ENCODE data around the gene CD1B.
"Not testable (repeated sequence)": the region's sequence is repeated elsewhere in the genome, so short reads cannot be mapped to it uniquely, and the experiment has no call there.

Gene CD1B

DNA sequence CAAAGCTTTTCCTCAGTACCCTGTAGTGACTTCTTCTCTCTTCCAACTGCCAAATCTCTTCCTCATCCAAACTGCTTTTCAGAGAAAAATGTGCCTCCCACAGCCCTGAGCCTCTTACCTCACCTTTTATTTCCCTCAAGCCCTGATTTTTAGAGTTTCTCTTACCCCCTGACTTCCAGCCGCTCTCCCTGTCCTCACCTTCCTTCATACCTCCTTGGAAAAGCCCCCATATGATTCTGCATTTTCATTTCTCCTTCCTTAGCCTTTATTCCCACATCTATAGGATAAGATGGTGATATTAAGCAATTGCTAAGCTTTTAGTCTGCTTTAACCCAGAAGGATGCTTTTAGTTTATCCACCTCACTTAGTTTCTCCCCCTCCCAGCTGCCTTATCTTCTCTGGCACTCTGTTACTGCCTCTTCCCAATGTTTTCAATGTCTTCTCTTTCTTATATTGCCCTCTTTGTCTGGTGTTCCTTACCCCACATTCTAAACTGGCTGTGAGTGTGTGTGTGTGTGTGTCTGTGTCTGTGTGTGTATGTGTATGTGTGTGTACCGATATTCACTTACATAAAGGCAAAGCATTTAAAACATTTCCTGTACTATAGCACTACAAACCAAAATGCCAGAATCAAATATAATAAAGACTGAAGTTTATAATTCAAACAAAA lies at the start of gene CD1B:
Gene CD1B (minus strand): TSS at position 51 of the 670 bp plus-strand sequence. CDS start 108 bp downstream, outside the sequence.
- POLR2A ChIA-PET, result no interaction called here
- DNase-seq (ENCODE audit: extremely low spot score), result no peak
- CTCF ChIA-PET, result no interaction called here
- TF ChIP-seq FOXA1 (IDR thresholded peaks at IDR 0.05) (no peak), ZNF384 (IDR thresholded peaks at IDR 0.05) (no peak)

DNA sequence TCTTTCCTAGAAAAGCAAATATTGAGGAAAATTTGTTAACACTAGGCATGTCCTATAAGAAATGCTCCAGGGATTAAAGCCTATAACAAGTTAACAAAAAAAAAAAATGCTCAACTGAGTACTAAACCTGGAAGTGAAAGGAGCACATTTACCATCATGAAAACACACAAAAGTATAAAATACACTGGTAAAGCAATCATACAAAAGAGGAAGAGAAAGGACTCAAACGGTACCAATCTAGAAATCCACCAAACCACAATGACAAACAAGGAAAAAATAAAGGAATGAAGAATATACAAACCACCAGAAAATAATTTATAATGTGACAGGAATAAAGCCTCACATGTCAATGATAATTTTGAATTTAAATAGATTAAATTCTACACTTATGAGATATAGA lies 43.5 kb upstream of the CD1B start:
- CTCF ChIA-PET, result no interaction called here

DNA sequence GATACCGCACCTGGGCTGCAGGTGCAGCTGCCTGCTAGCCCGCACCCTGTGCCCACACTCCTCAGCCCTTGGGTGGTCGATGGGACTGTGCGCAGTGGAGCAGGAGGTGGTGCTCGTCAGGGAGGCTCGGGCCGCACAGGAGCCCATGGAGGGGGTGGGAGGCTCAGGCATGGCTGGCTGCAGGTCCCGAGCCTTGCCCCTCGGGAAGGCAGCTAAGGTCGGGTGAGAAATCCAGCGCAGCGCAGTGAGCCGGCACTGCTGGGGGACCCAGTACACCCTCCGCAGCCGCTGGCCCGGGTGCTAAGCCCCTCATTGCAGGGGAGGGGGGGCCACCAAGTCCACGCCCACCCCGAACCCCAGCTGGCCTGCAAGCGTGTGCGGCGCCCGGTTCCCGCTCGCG lies 42.8 kb upstream of the CD1B start:
- CTCF ChIA-PET; DNase-seq (ENCODE audit: extremely low spot score); POLR2A ChIA-PET: not testable (repeated sequence)

More for the DNA sequence above, 43.5 kb upstream of the CD1B start:
- TF ChIP-seq FOXM1 (IDR thresholded peaks at IDR 0.05; ENCODE audit: borderline replicate concordance), result no peak
- TF ChIP-seq, protein P1, sequence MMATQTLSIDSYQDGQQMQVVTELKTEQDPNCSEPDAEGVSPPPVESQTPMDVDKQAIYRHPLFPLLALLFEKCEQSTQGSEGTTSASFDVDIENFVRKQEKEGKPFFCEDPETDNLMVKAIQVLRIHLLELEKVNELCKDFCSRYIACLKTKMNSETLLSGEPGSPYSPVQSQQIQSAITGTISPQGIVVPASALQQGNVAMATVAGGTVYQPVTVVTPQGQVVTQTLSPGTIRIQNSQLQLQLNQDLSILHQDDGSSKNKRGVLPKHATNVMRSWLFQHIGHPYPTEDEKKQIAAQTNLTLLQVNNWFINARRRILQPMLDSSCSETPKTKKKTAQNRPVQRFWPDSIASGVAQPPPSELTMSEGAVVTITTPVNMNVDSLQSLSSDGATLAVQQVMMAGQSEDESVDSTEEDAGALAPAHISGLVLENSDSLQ (IDR thresholded peaks at IDR 0.05), result no peak
- no peak for TF ChIP-seq ZNF384 (IDR thresholded peaks at IDR 0.05)
- no peak for TF ChIP-seq NFRKB (IDR thresholded peaks at IDR 0.05)
- no peak for TF ChIP-seq L3MBTL2 (conservative IDR thresholded peaks at IDR 0.05)
- no peak for TF ChIP-seq LEF1 (IDR thresholded peaks at IDR 0.05; ENCODE audit: borderline replicate concordance)
- TF ChIP-seq CTBP1 (IDR thresholded peaks at IDR 0.05; ENCODE audit: borderline replicate concordance), result no peak
- TF ChIP-seq SUZ12 (IDR thresholded peaks at IDR 0.05), result no peak
- TF ChIP-seq FOXK2 (IDR thresholded peaks at IDR 0.05), result no peak
- TF ChIP-seq ELF4 (IDR thresholded peaks at IDR 0.05), result no peak
- TF ChIP-seq TARDBP (IDR thresholded peaks at IDR 0.05), result no peak
- POLR2A ChIA-PET, result no interaction called here
- DNase-seq (ENCODE audit: extremely low spot score), result no peak

DNA sequence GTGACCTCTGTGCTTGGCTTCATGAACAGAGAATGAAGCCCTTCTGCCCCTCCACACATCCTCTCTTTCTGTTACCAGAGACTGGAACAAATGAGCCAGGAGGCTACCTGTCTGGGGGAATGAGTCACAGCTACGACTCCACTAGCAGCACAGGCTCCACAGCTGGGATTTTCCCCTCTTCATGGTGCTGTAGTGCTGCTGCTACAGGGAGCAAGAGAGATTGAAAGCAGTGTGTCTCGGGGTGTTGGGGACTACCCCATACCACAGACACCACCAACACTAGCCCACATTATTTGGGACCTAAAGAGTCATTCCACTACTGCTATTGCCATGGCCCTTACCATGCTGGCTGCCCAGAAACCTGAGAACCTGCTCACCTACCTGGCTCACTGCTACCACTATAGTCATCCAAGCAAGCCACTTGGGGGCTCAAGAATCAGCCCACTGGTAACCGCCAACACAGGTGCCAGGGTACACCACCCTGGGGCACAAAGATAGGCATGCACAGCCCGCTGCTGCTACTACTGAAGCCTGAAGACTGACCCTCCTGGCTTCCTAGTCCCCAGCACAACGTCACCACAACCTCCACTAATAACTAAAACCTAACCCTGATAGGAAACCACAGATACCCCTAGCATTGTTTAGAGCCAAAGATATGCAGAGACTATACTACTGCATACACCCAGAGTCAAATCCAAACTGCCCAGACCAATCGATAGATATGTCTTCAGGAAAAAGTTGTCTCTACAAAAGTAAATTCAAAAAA lies 40.0 kb upstream of the CD1B start:
- POLR2A ChIA-PET, result no interaction called here
- CTCF ChIA-PET, result no interaction called here

DNA sequence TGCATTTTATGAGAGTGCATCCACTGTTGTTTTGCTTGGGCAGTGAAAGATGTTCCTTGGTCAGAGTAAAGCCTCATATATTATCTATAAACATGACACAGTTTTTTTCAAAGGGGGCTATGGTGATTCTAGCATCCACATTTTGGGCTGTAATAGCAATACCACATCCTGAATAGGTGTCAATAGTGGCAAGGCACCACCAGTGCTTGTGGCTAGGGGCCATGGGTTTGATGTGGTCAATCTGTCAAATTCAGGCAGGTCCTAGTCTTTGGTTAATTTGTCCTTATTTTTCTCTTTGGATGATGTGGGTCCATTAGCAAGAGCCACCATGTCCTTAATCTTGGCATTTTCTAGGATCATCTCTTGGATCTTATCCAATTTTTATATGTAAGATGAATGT lies 35.5 kb upstream of the CD1B start:
- ChIA-PET CTCF (no interaction called here), POLR2A (no interaction called here)
- TF ChIP-seq FOXA1 (IDR thresholded peaks at IDR 0.05) (no peak), FOXK2 (IDR thresholded peaks at IDR 0.05) (no peak)
- no peak for DNase-seq (ENCODE audit: extremely low spot score)

More for the DNA sequence above, 40.0 kb upstream of the CD1B start:
- TF ChIP-seq NFRKB (IDR thresholded peaks at IDR 0.05), result no peak
- TF ChIP-seq FOXM1 (IDR thresholded peaks at IDR 0.05; ENCODE audit: borderline replicate concordance), result no peak
- TF ChIP-seq FOXA1 (IDR thresholded peaks at IDR 0.05), result no peak
- no peak for TF ChIP-seq TARDBP (IDR thresholded peaks at IDR 0.05)
- no peak for TF ChIP-seq CTBP1 (IDR thresholded peaks at IDR 0.05; ENCODE audit: borderline replicate concordance)
- TF ChIP-seq, protein P1 (IDR thresholded peaks at IDR 0.05), result no peak
- no peak for TF ChIP-seq FOXK2 (IDR thresholded peaks at IDR 0.05)
- DNase-seq (ENCODE audit: extremely low spot score), result no peak

DNA sequence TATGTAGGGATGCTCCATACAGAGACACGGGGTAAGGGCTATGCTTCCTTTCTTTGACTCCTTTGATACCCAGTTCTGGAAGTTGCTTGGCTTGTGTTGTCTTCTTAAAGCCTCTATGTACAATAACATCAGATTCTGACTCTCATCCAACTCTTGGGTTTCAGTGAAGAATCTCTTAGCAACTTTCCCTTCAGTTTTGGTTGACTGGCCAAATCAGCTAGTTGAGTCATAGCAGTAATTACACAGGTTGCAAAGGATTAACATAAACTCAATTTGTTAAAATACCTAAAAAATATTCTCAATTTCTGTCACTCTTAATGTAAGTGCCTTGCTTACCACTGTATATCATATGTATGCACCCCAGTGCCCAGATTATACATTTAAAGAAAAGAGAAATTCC lies 31.6 kb upstream of the CD1B start:
- ChIA-PET POLR2A (no interaction called here), CTCF (no interaction called here)
- DNase-seq (ENCODE audit: extremely low spot score), result no peak
- TF ChIP-seq FOXK2 (IDR thresholded peaks at IDR 0.05) (no peak), LEF1 (IDR thresholded peaks at IDR 0.05; ENCODE audit: borderline replicate concordance) (no peak), ZNF384 (IDR thresholded peaks at IDR 0.05) (no peak), HDGF (IDR thresholded peaks at IDR 0.05; ENCODE audit: borderline replicate concordance) (no peak), L3MBTL2 (conservative IDR thresholded peaks at IDR 0.05) (no peak), FOXA1 (IDR thresholded peaks at IDR 0.05) (no peak), TARDBP (IDR thresholded peaks at IDR 0.05) (no peak), ARNT (IDR thresholded peaks at IDR 0.05) (no peak), CTBP1 (IDR thresholded peaks at IDR 0.05; ENCODE audit: borderline replicate concordance) (no peak), BHLHE40 (IDR thresholded peaks at IDR 0.05; ENCODE audit: borderline replicate concordance) (no peak)
- TF ChIP-seq, protein P1 (IDR thresholded peaks at IDR 0.05), result no peak

DNA sequence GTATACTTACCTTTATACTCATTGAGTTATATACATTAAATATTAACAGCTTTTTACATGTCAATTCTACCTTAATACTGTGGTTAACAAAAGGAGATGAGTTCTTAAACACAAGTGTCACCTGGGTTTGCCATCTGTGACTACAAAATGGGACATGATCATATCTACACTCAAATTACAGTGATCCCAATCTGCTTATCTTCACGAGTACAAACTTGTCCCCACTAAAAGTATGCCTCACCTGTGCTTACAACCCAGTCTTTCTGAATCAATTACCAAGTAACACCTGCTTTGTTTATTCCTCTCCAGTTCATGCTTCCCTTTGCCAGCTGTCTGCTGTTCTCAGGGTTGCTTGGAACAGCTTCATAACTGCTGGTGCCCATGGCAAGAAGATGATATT lies 31.2 kb upstream of the CD1B start:
- no peak for DNase-seq (ENCODE audit: extremely low spot score)
- CTCF ChIA-PET, result no interaction called here
- POLR2A ChIA-PET, result no interaction called here
- TF ChIP-seq, protein P1 (IDR thresholded peaks at IDR 0.05), result no peak
- TF ChIP-seq CTBP1 (IDR thresholded peaks at IDR 0.05; ENCODE audit: borderline replicate concordance) (no peak), ELF4 (IDR thresholded peaks at IDR 0.05) (no peak), SP1 (IDR thresholded peaks at IDR 0.05) (no peak), FOXM1 (IDR thresholded peaks at IDR 0.05; ENCODE audit: borderline replicate concordance) (no peak)
